HG02938 (cell line): ENCODE data around the gene NSMCE1.

Experiments
- ATAC-seq: cut with Tn5 transposase; IDR thresholded peaks from one replicate; pipeline ENCODE4 v1.9.1; 2021; ENCODE audit warnings: mild to moderate bottlenecking, moderate library complexity; ENCODE audit not compliant: unreplicated experiment

The NSMCE1 gene

GRCh38 chr16:27199235-27199586 is 69.4 kb downstream of the NSMCE1 start:
- ATAC-seq: no peak

GRCh38 chr16:27198451-27199234 is 69.9 kb downstream of the NSMCE1 start:
- no peak for ATAC-seq

- no peak for ATAC-seq
Measured at GRCh38 chr16:27197004-27197403, 71.6 kb downstream of the NSMCE1 start.

GRCh38 chr16:27195941-27196595 is 72.5 kb downstream of the NSMCE1 start:
- no peak for ATAC-seq

GRCh38 chr16:27195076-27195741 is 73.4 kb downstream of the NSMCE1 start:
- no peak for ATAC-seq

- no peak for ATAC-seq
Measured at GRCh38 chr16:27193300-27193990, 75.1 kb downstream of the NSMCE1 start.

GRCh38 chr16:27191352-27191924 is 77.1 kb downstream of the NSMCE1 start:
- ATAC-seq: no peak

- no peak for ATAC-seq
Measured at GRCh38 chr16:27190316-27190871, 78.2 kb downstream of the NSMCE1 start.

GRCh38 chr16:27189335-27189972 is 79.1 kb downstream of the NSMCE1 start:
- no peak for ATAC-seq

GRCh38 chr16:27188633-27189032 is 79.9 kb downstream of the NSMCE1 start:
- ATAC-seq: no peak

GRCh38 chr16:27185776-27186130 is 82.8 kb downstream of the NSMCE1 start:
- ATAC-seq: no peak

GRCh38 chr16:27182906-27183405 is 85.6 kb downstream of the NSMCE1 start:
- no peak for ATAC-seq

- ATAC-seq: no peak
Measured at GRCh38 chr16:27181019-27181790, 87.4 kb downstream of the NSMCE1 start.

- ATAC-seq: no peak
Measured at GRCh38 chr16:27179500-27180072, 89.0 kb downstream of the NSMCE1 start.

GRCh38 chr16:27177031-27177774 is 91.4 kb downstream of the NSMCE1 start:
- no peak for ATAC-seq

- ATAC-seq: no peak
Measured at GRCh38 chr16:27175888-27176287, 92.7 kb downstream of the NSMCE1 start.
